K562 (cell line): ENCODE results near the gene MCU. TPM values are rescaled to one million over a fixed set of nuclear protein-coding genes. Genes with fewer than 3 reads are reported as not detected.

Experiments used
- ELF1 ChIP-seq: fragments of 200-800 bp; sonication (Bioruptor generic); IDR thresholded peaks from 2 replicates; pipeline ENCODE4 v1.6.1; 2016; ENCODE audit warnings: missing genetic modification characterization, missing compliant biosample characterization
- GATA2 ChIP-seq: sonication (generic); formaldehyde crosslinking; IDR thresholded peaks from 2 replicates; pipeline ENCODE4 v1.4.0; 2020; ENCODE audit warnings: mild to moderate bottlenecking, missing genetic modification reagents
- MTA1 ChIP-seq: fragments of 450-650 bp; IDR thresholded peaks from 2 replicates; pipeline ENCODE4 v1.6.1; 2017; ENCODE audit warnings: borderline replicate concordance
- POLR2A ChIP-seq: fragments of 450-650 bp; conservative IDR thresholded peaks from 2 replicates; pipeline ENCODE4 v1.6.1; 2016
- SMARCA5 ChIP-seq: fragments of 450-650 bp; IDR thresholded peaks from 2 replicates; pipeline ENCODE4 v1.6.1; 2016
- STAG1 ChIP-seq: sonication (generic); formaldehyde crosslinking; IDR thresholded peaks from 2 replicates; pipeline ENCODE4 v1.5.0; 2020; ENCODE audit warnings: missing genetic modification reagents, borderline replicate concordance
- TEAD1 ChIP-seq, 2 experiments: fragments of 450-650 bp in 1 of 2; sonication (generic) in 1 of 2; formaldehyde crosslinking; IDR thresholded peaks; 2 replicates each; pipeline versions ENCODE4 v1.4.0 to v1.8.0; 2020 to 2022; ENCODE audit warnings: mild to moderate bottlenecking in 2 of 2, missing genetic modification reagents in 1 of 2
- ZC3H8 ChIP-seq: fragments of 450-650 bp; IDR thresholded peaks from 2 replicates; pipeline ENCODE4 v1.6.1; 2017
- ZNF3 ChIP-seq: fragments of 250-450 bp; sonication (Bioruptor Pico); IDR thresholded peaks from 2 replicates; pipeline ENCODE4 v1.5.0; 2021; ENCODE audit warnings: mild to moderate bottlenecking, moderate library complexity
- ZNF584 ChIP-seq: fragments of 200-800 bp; sonication (Bioruptor generic); IDR thresholded peaks from 2 replicates; pipeline ENCODE4 v1.6.1; 2016; ENCODE audit warnings: low read depth, mild to moderate bottlenecking, missing genetic modification characterization, missing compliant biosample characterization
- ZNF586 ChIP-seq: fragments of 450-650 bp; formaldehyde crosslinking; conservative IDR thresholded peaks from 2 replicates; pipeline ENCODE4 v1.4.0; 2020; ENCODE audit warnings: mild to moderate bottlenecking, moderate library complexity
- polyA plus RNA-seq, 8 experiments: library from polyadenylated mRNA; depleted of rRNA in 4 of 8; stranded (reverse) in 5 of 8; unstranded in 3 of 8; fragments of >200 nt; fragmentation: Nextera tagmentation in 2 of 8; fragmentation: Illumina TruSeq in 1 of 8; extraction: Ambion mirVana in 2 of 8; extraction: Trizol in 1 of 8; gene quantifications; 2 replicates each; pipeline versions ENCODE4 v1.2.1 to v1.2.3, GENCODE V29; 2011 to 2014; ENCODE audit warnings: inconsistent platforms in 1 of 8, missing spikeins in 1 of 8
- total RNA-seq, 7 experiments: library from RNA; depleted of rRNA in 6 of 7; stranded (reverse); fragments of >200 nt in 6 of 7; fragmentation: Illumina TruSeq in 2 of 7; extraction: Trizol in 2 of 7; gene quantifications; 2 replicates each; pipeline versions ENCODE4 v1.2.1 to v1.2.3, GENCODE V29; 2011 to 2021; ENCODE audit warnings: low replicate concordance in 1 of 7
- TF ChIP-seq, protein P1 (sequence below): IDR thresholded peaks from 3 replicates; pipeline ENCODE4 v1.6.1; 2011; ENCODE audit warnings: borderline replicate concordance, mild to moderate bottlenecking, moderate library complexity; ENCODE audit not compliant: insufficient read length; ENCODE audit errors: extremely low read depth
- TF ChIP-seq, protein P2 (sequence below): sonication (generic); formaldehyde crosslinking; IDR thresholded peaks from 2 replicates; pipeline ENCODE4 v1.8.0; 2023; ENCODE audit warnings: mild to moderate bottlenecking, missing genetic modification reagents
- TF ChIP-seq, protein P3 (sequence below): fragments of 250-450 bp; sonication (Bioruptor Pico); IDR thresholded peaks from 2 replicates; pipeline ENCODE4 v1.9.0; 2021; ENCODE audit warnings: mild to moderate bottlenecking, inconsistent platforms
- TF ChIP-seq, protein P4 (sequence below), 2 experiments: fragments of 450-650 bp; IDR thresholded peaks; 2 replicates each; pipeline ENCODE4 v1.6.1; 2018; ENCODE audit warnings: mild to moderate bottlenecking in 2 of 2, low read depth in 1 of 2; ENCODE audit not compliant: partially characterized antibody in 2 of 2

MCU gene
- total and polyA plus RNA-seq, 9 of the 15 experiments (the other 6 are each of a cell fraction or from before 2014, with no cell fraction given): 8.2 to 88.8 (median 21.3) TPM

DNA sequence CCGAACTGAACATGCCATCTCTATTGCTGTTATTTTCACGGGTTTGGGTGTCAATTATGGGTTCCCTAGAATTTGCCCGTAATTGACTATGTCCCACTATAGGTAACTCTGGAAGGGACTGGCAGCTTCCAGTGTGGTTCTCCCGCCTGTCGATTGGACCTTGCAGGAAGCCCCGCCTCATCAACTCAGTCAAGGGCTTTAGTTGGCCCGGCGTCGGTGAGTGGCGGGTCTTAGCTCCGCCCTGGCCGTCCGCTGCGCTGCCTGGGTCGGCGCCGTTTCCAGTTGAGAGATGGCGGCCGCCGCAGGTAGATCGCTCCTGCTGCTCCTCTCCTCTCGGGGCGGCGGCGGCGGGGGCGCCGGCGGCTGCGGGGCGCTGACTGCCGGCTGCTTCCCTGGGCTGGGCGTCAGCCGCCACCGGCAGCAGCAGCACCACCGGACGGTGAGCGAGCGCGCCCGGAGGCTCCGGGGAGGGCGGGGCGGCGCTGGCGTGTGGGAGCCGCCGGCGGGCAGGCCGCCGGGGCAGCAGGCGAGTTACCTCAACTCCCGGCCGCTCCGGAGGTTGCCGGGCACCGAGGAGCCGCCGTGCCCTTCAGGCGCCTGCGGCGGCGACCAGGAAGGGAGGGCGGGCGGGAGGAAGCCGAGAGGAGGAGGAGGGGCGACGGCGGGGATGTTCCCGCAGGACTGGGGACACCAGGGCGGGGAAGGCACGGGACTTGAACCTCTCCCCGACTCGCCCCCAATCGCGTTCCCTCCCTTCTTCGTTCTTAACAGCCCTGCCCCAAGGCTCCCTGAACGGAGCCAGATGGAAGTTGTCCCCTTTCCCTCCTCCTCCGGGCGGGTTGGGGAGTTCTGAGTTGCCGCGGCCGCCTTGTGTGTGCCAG is at the start of gene MCU (continued):
- TF ChIP-seq, protein P1, sequence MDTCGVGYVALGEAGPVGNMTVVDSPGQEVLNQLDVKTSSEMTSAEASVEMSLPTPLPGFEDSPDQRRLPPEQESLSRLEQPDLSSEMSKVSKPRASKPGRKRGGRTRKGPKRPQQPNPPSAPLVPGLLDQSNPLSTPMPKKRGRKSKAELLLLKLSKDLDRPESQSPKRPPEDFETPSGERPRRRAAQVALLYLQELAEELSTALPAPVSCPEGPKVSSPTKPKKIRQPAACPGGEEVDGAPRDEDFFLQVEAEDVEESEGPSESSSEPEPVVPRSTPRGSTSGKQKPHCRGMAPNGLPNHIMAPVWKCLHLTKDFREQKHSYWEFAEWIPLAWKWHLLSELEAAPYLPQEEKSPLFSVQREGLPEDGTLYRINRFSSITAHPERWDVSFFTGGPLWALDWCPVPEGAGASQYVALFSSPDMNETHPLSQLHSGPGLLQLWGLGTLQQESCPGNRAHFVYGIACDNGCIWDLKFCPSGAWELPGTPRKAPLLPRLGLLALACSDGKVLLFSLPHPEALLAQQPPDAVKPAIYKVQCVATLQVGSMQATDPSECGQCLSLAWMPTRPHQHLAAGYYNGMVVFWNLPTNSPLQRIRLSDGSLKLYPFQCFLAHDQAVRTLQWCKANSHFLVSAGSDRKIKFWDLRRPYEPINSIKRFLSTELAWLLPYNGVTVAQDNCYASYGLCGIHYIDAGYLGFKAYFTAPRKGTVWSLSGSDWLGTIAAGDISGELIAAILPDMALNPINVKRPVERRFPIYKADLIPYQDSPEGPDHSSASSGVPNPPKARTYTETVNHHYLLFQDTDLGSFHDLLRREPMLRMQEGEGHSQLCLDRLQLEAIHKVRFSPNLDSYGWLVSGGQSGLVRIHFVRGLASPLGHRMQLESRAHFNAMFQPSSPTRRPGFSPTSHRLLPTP: no peak
- TF ChIP-seq POLR2A: peak; percentile 86
- TF ChIP-seq, protein P2, sequence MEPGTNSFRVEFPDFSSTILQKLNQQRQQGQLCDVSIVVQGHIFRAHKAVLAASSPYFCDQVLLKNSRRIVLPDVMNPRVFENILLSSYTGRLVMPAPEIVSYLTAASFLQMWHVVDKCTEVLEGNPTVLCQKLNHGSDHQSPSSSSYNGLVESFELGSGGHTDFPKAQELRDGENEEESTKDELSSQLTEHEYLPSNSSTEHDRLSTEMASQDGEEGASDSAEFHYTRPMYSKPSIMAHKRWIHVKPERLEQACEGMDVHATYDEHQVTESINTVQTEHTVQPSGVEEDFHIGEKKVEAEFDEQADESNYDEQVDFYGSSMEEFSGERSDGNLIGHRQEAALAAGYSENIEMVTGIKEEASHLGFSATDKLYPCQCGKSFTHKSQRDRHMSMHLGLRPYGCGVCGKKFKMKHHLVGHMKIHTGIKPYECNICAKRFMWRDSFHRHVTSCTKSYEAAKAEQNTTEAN: no peak
- TF ChIP-seq, protein P3, sequence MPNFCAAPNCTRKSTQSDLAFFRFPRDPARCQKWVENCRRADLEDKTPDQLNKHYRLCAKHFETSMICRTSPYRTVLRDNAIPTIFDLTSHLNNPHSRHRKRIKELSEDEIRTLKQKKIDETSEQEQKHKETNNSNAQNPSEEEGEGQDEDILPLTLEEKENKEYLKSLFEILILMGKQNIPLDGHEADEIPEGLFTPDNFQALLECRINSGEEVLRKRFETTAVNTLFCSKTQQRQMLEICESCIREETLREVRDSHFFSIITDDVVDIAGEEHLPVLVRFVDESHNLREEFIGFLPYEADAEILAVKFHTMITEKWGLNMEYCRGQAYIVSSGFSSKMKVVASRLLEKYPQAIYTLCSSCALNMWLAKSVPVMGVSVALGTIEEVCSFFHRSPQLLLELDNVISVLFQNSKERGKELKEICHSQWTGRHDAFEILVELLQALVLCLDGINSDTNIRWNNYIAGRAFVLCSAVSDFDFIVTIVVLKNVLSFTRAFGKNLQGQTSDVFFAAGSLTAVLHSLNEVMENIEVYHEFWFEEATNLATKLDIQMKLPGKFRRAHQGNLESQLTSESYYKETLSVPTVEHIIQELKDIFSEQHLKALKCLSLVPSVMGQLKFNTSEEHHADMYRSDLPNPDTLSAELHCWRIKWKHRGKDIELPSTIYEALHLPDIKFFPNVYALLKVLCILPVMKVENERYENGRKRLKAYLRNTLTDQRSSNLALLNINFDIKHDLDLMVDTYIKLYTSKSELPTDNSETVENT (CRISPR knock-in tag): peak; percentile 83; the same call in 1 of the 2 replicates
- TF ChIP-seq, protein P4, sequence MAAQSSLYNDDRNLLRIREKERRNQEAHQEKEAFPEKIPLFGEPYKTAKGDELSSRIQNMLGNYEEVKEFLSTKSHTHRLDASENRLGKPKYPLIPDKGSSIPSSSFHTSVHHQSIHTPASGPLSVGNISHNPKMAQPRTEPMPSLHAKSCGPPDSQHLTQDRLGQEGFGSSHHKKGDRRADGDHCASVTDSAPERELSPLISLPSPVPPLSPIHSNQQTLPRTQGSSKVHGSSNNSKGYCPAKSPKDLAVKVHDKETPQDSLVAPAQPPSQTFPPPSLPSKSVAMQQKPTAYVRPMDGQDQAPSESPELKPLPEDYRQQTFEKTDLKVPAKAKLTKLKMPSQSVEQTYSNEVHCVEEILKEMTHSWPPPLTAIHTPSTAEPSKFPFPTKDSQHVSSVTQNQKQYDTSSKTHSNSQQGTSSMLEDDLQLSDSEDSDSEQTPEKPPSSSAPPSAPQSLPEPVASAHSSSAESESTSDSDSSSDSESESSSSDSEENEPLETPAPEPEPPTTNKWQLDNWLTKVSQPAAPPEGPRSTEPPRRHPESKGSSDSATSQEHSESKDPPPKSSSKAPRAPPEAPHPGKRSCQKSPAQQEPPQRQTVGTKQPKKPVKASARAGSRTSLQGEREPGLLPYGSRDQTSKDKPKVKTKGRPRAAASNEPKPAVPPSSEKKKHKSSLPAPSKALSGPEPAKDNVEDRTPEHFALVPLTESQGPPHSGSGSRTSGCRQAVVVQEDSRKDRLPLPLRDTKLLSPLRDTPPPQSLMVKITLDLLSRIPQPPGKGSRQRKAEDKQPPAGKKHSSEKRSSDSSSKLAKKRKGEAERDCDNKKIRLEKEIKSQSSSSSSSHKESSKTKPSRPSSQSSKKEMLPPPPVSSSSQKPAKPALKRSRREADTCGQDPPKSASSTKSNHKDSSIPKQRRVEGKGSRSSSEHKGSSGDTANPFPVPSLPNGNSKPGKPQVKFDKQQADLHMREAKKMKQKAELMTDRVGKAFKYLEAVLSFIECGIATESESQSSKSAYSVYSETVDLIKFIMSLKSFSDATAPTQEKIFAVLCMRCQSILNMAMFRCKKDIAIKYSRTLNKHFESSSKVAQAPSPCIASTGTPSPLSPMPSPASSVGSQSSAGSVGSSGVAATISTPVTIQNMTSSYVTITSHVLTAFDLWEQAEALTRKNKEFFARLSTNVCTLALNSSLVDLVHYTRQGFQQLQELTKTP (IDR thresholded peaks at IDR 0.05; ENCODE audit: low read depth in 1 of 2, partially characterized antibody in 2 of 2): no peak
- TF ChIP-seq ELF1 (tag): peak; percentile 43; the same call in 1 of the 2 replicates
- TF ChIP-seq SMARCA5: no peak
- TF ChIP-seq ZC3H8: no peak
- no peak for TF ChIP-seq ZNF3 (CRISPR knock-in tag)
- TF ChIP-seq MTA1: no peak
- TF ChIP-seq ZNF586 (CRISPR knock-in tag): no peak
- peak; percentile 27; the same call in 1 of the 2 replicates for TF ChIP-seq STAG1 (CRISPR knock-in tag)
- TF ChIP-seq GATA2 (CRISPR knock-in tag): no peak
- no peak for TF ChIP-seq TEAD1 (CRISPR knock-in tag; IDR thresholded peaks at IDR 0.05)
- no peak for TF ChIP-seq ZNF584 (CRISPR knock-in tag)
